Subcutaneous abdominal adipose tissue (tissue), 5 donors: ENCODE results near the gene NCK2.

Source experiments
- H3K27ac ChIP-seq: one replicate; pipeline ENCODE4 v1.7.0; 2013; ENCODE audit warnings: low read depth, mild to moderate bottlenecking, inconsistent platforms, low read length, moderate library complexity
- H3K27me3 ChIP-seq, 5 donors: one replicate each; pipeline ENCODE4 v1.7.0; 2013; ENCODE audit warnings: low read length in 5 of 5, inconsistent platforms in 1 of 5; ENCODE audit not compliant: control insufficient read depth in 5 of 5, insufficient read depth in 4 of 5
- H3K36me3 ChIP-seq, 5 donors: one replicate each; pipeline ENCODE4 v1.7.0; 2013; ENCODE audit warnings: low read length in 5 of 5; ENCODE audit not compliant: control insufficient read depth in 5 of 5, insufficient read depth in 5 of 5
- H3K4me1 ChIP-seq, 5 donors: one replicate each; pipeline ENCODE4 v1.7.0; 2013; ENCODE audit warnings: low read length in 5 of 5, mild to moderate bottlenecking in 3 of 5, moderate library complexity in 1 of 5; ENCODE audit not compliant: control insufficient read depth in 5 of 5, insufficient read depth in 5 of 5
- H3K4me3 ChIP-seq, 5 donors: one replicate each; pipeline ENCODE4 v1.7.0; 2013; ENCODE audit warnings: low read length in 5 of 5, low read depth in 1 of 5
- H3K9ac ChIP-seq, 5 donors: one replicate each; pipeline ENCODE4 v1.7.0; 2013; ENCODE audit warnings: low read length in 5 of 5, mild to moderate bottlenecking in 4 of 5, moderate library complexity in 3 of 5
- H3K9me3 ChIP-seq, 5 donors: one replicate each; pipeline ENCODE4 v1.7.0; 2013; ENCODE audit warnings: low read length in 5 of 5; ENCODE audit not compliant: control insufficient read depth in 5 of 5
- donor health status: healthy.
- donor health status: healthy.
- donor health status: healthy.
- donor health status: healthy.
- donor health status: healthy.

NCK2 gene

DNA sequence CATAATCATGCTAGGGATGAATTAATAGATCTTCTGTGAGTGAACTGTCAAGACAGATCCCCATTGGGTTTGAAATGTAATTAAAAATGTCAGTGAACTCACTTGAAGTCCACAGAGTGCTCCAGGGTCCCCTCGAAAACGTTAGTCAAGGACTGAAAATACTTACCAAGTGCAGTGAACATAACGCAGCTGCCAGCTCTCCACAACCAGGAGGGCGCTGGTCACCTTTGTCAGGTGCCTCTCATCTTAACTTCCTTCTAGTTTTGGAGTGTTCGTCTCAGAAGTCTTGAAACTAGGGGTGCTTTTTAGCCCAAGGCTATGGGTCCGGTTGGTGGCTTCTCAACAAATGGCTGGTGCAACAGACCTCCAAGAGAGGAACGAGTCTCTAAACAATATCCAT is 70.7 kb downstream of the NCK2 start:
- H3K27ac ChIP-seq = no peak overlapping the region
- no peaks in the 10 kb centered on the region for H3K27me3 ChIP-seq
- peaks cover 2 to 23% (median 18%) of the 10 kb centered on the region in 5 donors for H3K4me1 ChIP-seq
- peaks cover 3 to 10% (median 7%) of the 10 kb centered on the region in 5 donors for H3K36me3 ChIP-seq
- no peak overlapping the region for H3K9ac ChIP-seq
- no peaks in the 10 kb centered on the region for H3K9me3 ChIP-seq
- no peak overlapping the region for H3K4me3 ChIP-seq

DNA sequence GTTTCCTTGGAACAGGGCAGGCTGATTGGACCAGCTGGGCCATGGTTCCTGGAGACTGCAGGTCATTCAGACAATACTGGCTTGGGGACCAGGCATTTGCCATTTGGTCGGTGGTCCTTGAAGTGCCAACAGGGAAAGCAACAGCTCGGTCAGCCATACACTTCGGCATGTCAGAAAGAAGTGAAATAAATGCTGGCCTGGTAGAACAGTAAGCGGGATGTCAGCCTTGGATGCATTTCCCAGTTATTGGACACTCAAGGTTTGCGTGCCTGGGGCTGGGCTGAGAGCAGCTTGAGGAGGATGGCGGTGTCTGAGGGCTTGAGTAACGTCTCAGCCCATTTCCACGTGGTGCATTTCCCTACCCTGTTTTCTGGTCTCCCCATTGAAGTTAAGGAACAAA is 75.4 kb downstream of the NCK2 start:
- no peak overlapping the region for H3K4me3 ChIP-seq
- H3K9me3 ChIP-seq = no peaks in the 10 kb centered on the region
- no peak overlapping the region for H3K9ac ChIP-seq
- H3K27me3 ChIP-seq = no peaks in the 10 kb centered on the region
- no peak overlapping the region for H3K27ac ChIP-seq
- H3K36me3 ChIP-seq = peaks cover 3 to 8% (median 7%) of the 10 kb centered on the region in 5 donors
- peaks cover 0 to 14% (median 8%) of the 10 kb centered on the region in 5 donors for H3K4me1 ChIP-seq

DNA sequence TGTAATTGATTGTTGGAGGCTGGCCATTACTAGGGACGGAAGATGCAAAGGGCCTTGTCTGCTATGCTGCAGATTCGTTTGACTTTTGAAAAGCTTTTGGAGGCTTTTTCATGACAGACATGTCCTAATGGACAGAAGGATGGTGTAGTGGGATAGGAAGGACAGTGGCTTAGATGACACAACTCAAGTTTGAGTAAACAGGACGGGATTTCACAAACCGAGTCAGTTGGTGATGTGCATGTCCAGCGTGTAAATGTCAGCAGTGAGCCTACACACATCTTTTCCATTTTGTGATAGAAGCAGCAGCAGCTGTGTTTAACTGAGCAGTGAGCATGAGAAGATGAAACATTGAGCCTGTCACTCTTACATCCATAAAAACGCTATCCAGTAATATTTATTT is 76.0 kb downstream of the NCK2 start:
- Histone ChIP-seq H3K4me3 (no peak overlapping the region), H3K9ac (no peak overlapping the region), H3K9me3 (no peaks in the 10 kb centered on the region), H3K36me3 (peaks cover 3 to 8% (median 7%) of the 10 kb centered on the region in 5 donors), H3K27me3 (no peaks in the 10 kb centered on the region), H3K27ac (no peak overlapping the region), H3K4me1 (peaks cover 0 to 14% (median 8%) of the 10 kb centered on the region in 5 donors)

DNA sequence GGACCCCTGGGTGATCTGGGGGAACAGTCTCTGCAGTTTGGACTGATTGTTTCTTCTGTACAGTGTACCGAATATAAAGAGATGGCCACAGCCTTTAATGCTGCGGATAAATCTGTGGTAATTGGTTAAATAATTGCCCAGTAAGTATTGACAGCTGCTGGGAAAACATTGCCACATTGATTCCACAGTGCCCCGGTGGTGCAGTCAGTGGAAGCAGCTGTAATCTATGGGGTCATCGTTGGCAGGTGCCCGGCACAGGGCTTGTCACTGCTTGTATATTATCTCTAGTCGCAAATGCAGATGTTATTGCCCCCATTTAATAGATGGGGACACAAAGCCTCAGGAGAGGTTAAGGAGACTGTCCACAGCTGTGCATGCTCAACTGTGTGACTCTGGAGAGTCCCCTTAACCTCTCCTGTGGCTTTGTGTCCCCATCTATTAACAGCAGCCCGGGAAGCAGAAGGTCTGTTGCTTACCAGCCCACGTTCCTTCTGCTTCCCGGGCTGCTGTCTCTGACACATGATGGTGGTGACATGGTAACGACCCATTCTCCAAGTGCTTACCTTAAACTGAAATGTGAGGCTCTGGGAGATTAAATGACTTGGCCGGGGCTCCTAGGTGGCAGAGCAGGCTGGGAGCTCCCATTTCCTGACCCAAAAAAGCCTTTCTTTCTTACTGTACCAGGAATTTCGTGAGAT is 76.9 kb downstream of the NCK2 start:
- no peak overlapping the region for H3K27ac ChIP-seq
- no peaks in the 10 kb centered on the region for H3K9me3 ChIP-seq
- no peak overlapping the region for H3K9ac ChIP-seq
- H3K27me3 ChIP-seq = no peaks in the 10 kb centered on the region
- H3K4me1 ChIP-seq = peaks cover 0 to 14% (median 8%) of the 10 kb centered on the region in 5 donors
- H3K4me3 ChIP-seq = no peak overlapping the region
- peaks cover 3 to 7% (median 7%) of the 10 kb centered on the region in 5 donors for H3K36me3 ChIP-seq

DNA sequence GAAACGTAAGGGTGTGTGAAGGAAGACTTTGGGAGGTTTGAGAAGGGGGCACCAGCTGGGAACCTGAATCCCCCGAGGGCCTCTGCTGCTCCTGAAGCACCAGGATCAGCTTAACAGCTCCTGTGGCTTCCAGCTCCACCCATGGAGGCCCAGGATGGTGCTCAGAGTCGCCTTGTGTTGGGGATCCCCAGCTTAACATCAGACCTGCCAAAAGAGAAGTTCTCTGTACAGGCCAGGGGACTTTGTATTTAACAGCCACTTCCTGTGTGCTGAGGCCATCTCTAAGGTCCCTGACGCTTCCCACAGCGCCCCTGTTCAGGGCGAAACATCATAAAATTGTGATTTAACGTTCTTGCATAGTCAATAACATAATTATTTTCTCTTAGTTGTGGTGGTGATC is 77.5 kb downstream of the NCK2 start:
- H3K9ac ChIP-seq = no peak overlapping the region
- H3K36me3 ChIP-seq = peaks cover 1 to 3% (median 2%) of the 10 kb centered on the region in 5 donors
- no peaks in the 10 kb centered on the region for H3K9me3 ChIP-seq
- H3K4me3 ChIP-seq = no peak overlapping the region
- H3K27ac ChIP-seq = no peak overlapping the region
- no peaks in the 10 kb centered on the region for H3K27me3 ChIP-seq
- H3K4me1 ChIP-seq = peaks cover 0 to 14% (median 8%) of the 10 kb centered on the region in 5 donors

DNA sequence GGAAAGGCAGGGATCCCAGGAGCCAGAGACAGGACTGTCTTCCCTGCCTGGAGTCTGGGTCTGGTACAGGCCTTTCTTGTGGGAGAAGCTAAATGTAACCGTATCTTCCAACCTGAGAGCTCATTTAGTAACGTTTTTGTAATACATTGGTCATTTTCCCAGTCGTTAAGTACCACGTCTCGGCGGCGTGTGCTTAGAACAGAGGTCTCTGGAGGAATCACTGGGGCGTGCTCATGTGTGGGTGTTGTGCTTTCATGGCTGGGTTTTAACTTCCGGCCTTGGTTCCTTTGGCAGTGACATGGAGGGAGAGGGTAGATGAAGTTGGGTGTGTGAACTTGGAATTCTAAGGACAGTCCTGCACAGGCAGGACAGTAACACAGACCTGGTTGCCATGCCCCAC is 79.7 kb downstream of the NCK2 start:
- H3K9me3 ChIP-seq = no peaks in the 10 kb centered on the region
- H3K4me1 ChIP-seq = peaks cover 0 to 17% (median 8%) of the 10 kb centered on the region in 5 donors
- no peak overlapping the region for H3K27ac ChIP-seq
- no peaks in the 10 kb centered on the region for H3K27me3 ChIP-seq
- no peak overlapping the region for H3K9ac ChIP-seq
- no peak overlapping the region for H3K4me3 ChIP-seq
- no peaks in the 10 kb centered on the region for H3K36me3 ChIP-seq

DNA sequence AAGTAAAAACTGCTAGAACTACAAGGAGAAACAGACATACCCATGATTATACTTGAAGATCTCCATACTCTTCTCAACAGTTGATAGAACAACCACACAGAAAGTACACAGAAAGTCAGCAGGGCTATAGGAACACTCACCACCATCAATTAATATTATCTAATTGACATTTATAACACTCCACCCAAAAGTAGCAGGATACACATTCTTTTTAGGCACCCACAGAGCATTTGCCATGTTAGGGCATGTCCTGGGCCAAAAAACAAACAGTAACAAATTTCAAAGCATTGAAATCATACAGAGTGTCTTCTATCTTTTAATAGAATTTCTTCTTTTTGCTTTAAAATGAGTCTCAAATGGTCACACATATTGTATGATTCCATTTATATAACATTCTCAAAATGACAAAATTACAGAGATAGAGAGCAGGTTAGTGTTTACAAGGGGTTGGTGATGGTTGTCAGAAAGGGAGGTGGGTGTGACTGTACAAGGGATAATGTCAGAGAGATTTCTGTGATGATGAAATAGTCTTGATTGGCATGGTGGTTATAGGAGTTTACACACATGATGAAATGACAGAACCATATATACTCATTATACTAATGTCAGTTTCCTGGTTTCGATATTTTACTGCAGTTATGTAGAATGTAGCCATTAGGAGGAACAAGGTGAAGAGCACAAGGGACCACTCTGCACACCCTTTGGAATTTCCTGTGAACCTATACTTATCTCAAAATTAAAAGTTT is 82.8 kb downstream of the NCK2 start:
- H3K4me1 ChIP-seq = peaks cover 0 to 9% (median 4%) of the 10 kb centered on the region in 5 donors
- no peak overlapping the region for H3K27ac ChIP-seq
- H3K9ac ChIP-seq = no peak overlapping the region
- H3K27me3 ChIP-seq = no peaks in the 10 kb centered on the region
- H3K9me3 ChIP-seq = peaks cover 0 to 12% (median 5%) of the 10 kb centered on the region in 5 donors
- H3K36me3 ChIP-seq = no peaks in the 10 kb centered on the region
- no peak overlapping the region for H3K4me3 ChIP-seq

DNA sequence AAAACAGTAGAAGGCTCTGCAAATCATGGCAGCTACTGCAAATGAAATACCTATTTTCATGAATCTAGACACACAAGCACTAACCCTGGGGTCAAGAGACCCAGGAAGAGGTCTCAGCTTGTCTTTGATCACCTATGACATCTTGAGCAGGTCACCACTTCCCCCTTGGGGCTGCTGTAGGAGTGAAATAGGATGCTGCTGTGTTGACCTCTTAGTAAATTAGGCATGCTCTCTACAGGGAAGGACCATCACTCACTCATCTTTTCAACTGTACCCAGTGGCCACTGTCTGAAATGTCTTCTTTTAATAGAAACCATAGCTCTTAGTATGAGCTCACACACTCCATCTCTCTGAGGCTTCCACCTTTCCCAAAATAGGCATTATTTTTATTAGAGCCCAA is 83.8 kb downstream of the NCK2 start:
- H3K36me3 ChIP-seq = no peaks in the 10 kb centered on the region
- no peak overlapping the region for H3K27ac ChIP-seq
- H3K9me3 ChIP-seq = peaks cover 0 to 18% (median 8%) of the 10 kb centered on the region in 5 donors
- H3K9ac ChIP-seq = no peak overlapping the region
- peaks cover 0 to 9% (median 4%) of the 10 kb centered on the region in 5 donors for H3K4me1 ChIP-seq
- H3K4me3 ChIP-seq = no peak overlapping the region
- H3K27me3 ChIP-seq = no peaks in the 10 kb centered on the region

DNA sequence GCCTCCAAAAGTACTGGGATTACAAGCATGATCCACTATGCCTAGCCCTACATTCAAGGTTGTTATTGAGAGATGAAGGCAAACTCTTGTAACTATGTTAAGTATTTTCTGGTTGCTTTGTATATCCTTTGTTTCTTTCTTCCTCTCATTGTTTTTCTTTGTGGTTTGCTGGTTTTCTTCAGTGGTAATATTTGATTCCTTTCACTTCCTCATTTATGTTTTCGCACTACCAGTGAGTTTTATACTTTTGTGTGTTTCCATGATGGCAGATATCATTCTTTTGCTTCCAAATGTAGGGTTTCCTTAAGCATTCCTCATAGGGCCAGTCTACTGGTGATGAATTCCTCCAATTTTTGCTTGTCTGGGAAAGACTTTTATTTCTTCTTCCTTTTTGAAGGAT is 90.2 kb downstream of the NCK2 start:
- Histone ChIP-seq H3K9ac (no peak overlapping the region), H3K27ac (no peak overlapping the region), H3K4me1 (peaks cover 0 to 4% (median 0%) of the 10 kb centered on the region in 5 donors), H3K9me3 (peaks cover 2 to 27% (median 17%) of the 10 kb centered on the region in 5 donors), H3K27me3 (no peaks in the 10 kb centered on the region), H3K4me3 (peak overlapping the region in 1 of 5 donors; percentile 15), H3K36me3 (no peaks in the 10 kb centered on the region)

DNA sequence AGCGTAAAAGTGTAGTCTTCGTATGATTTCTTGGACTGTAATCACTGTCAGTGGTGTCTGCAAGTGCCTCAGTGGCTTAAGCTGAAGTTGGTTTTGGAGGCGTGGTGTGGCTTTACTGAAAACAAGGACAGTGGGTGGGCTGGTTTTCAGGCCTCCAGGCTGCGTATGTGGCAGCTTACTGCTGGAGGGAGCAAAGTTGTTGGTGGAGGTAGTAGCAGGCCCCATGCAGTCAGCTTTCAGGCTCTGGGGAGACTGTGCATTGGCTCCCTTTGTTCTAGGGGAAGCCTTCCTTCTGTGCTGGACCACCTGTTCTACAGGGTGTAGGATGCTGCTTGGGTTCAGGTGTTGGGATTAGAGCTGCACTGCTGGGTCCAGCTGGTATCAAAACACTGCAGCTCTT is 91.6 kb downstream of the NCK2 start:
- no peak overlapping the region for H3K27ac ChIP-seq
- H3K4me1 ChIP-seq = peaks cover 0 to 8% (median 0%) of the 10 kb centered on the region in 5 donors
- peaks cover 2 to 26% (median 17%) of the 10 kb centered on the region in 5 donors for H3K9me3 ChIP-seq
- no peaks in the 10 kb centered on the region for H3K27me3 ChIP-seq
- no peak overlapping the region for H3K4me3 ChIP-seq
- H3K36me3 ChIP-seq = no peaks in the 10 kb centered on the region
- no peak overlapping the region for H3K9ac ChIP-seq
